C4-2B (cell line): ENCODE data around the gene ERI3.

Experiments used
- ZFX ChIP-seq: fragments of 450-650 bp; IDR thresholded peaks from 2 replicates; pipeline ENCODE4 v1.6.1; 2017
- TF ChIP-seq, protein P1 (sequence below): fragments of 450-650 bp; conservative IDR thresholded peaks from 2 replicates; pipeline ENCODE4 v1.5.1; 2017; ENCODE audit warnings: mild to moderate bottlenecking

DNA sequence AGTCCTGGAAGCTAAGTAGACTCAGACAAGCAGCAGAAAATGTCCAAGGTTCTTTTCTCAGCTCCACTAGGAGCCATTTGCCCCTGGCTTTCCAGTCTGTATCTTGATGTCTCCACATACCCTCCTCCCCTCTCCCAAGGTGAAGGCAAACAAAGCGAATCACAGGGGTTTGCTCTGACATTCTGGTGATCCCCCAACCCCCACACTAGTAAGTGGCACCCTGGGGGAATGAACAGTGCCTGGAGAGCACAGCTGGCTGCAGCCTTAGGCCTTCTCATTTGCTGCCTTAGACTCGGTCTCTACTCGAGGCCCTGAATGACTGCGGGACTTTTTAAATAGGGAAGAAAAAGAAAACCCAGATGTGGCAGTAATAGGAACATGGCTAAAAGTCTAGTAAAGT lies 15.3 kb downstream of the ERI3 start:
- TF ChIP-seq, protein P1, sequence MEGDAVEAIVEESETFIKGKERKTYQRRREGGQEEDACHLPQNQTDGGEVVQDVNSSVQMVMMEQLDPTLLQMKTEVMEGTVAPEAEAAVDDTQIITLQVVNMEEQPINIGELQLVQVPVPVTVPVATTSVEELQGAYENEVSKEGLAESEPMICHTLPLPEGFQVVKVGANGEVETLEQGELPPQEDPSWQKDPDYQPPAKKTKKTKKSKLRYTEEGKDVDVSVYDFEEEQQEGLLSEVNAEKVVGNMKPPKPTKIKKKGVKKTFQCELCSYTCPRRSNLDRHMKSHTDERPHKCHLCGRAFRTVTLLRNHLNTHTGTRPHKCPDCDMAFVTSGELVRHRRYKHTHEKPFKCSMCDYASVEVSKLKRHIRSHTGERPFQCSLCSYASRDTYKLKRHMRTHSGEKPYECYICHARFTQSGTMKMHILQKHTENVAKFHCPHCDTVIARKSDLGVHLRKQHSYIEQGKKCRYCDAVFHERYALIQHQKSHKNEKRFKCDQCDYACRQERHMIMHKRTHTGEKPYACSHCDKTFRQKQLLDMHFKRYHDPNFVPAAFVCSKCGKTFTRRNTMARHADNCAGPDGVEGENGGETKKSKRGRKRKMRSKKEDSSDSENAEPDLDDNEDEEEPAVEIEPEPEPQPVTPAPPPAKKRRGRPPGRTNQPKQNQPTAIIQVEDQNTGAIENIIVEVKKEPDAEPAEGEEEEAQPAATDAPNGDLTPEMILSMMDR: no peak
- no peak for TF ChIP-seq ZFX
